ENCODE data around the gene DNAJC5G.

DNA sequence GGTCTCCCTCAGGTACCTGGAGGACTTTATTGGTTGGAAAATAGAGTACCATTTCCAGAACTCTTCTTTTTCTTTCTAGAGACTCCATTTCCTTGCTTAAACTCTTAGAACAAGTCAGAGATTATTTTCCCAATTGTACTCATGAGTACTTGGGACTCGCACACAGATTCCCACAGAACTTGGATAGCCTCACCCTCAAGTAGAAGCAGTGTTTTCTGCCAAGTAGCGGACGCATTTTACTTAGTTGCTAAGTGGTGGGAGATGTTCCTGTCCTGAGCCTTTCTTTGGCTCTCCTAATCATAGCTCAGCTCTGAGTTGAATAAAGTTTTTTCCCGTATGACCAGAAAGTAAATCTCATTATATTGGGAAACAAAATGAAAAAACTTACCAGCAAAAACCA, 29.6 kb upstream of the DNAJC5G start:
- TF ChIP-seq EP300 (IDR thresholded peaks at IDR 0.05) (no peak), CTCF (IDR thresholded peaks at IDR 0.05) (no peak)
